ENCODE results near the gene SLC1A3.

GRCh38 chr5:36667824-36668223 is 61.4 kb downstream of the SLC1A3 start:
- TF ChIP-seq EP300 (IDR thresholded peaks at IDR 0.05) (no peak), CTCF (IDR thresholded peaks at IDR 0.05) (no peak), POLR2A (IDR thresholded peaks at IDR 0.05; ENCODE audit: low read depth) (no peak)
